Measurements from ENCODE around the gene HHIPL1. TPM values are rescaled to one million over a fixed set of nuclear protein-coding genes. Genes with fewer than 3 reads are reported as not detected.

Gene HHIPL1
- total RNA-seq, 1 experiment from 2014 or later, result 2.6 TPM

DNA sequence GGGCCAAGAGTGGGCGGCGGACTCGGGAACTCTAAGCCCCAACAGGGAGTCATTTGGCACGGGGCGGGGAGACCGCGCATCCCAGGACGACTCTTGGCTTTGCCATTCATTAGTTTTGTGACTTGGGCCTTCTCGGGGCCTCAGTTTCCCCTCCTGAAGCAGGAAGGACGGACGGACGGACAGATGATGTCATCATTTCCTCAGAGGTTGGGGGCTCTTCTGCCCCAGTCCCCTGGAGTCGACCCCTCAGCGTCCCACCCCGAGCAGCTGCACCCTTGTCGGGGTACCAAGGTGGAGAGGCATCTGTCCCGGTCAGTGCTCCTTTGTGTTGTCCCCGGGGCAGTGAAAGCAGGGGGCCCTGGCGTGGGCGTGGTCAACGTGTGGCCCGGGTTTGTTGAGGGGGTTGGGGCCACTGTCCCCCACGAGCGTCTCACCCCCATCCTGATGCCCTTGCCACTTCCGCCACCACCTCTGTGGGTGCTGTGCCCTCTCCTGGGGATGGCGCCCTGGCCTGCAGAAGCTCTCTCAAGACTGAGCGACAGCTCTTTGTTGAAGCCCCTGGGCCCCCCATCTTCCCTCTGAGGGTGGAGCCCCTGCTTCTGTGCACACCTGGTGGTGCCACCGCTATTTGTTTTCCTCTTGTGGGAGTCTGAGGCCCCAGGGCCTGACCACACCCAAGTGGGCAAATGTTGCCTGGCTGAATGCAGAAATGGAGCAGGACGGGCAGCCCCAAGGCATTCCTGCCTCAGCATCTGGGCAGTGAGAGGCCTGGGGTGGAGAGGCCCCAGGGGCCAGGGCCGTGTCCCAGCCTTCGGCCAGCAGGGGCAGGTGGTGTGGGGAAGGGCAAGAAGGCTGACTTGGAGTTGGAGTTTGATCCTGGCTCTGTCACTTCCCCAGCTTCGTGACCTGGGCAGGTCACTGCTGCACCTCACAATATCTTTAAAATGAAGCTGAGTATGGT lies 896 bp downstream of the HHIPL1 start:
- Histone ChIP-seq H3K27ac (ENCODE audit: insufficient read length, low read depth, low read length) (no peak overlapping the region), H2BK120ac (ENCODE audit: low read depth, low read length, poor library complexity, severe bottlenecking) (no peak overlapping the region), H2AFZ (ENCODE audit: low read length) (no peak overlapping the region), H3K18ac (ENCODE audit: insufficient read length, low read depth, low read length) (no peak overlapping the region), H3K23me2 (ENCODE audit: insufficient read length, low read depth, low read length, poor library complexity, severe bottlenecking) (peaks cover 4% of the 10 kb centered on the region), H3K9ac (ENCODE audit: extremely low read depth, insufficient read length, low read length) (no peak overlapping the region), H3K79me2 (ENCODE audit: insufficient read depth, low read length) (no peaks in the 10 kb centered on the region), H4K91ac (ENCODE audit: insufficient read length, low read depth, low read length) (no peak overlapping the region), H2BK5ac (ENCODE audit: insufficient read length, low read length) (no peak overlapping the region), H3K27me3 (ENCODE audit: insufficient read depth, low read length) (no peaks in the 10 kb centered on the region; the same call in 1 of the 2 replicates), H4K8ac (replicated peaks; ENCODE audit: insufficient read length, low read depth, low read length) (no peak overlapping the region), H3K23ac (ENCODE audit: insufficient read length, low read depth, low read length) (no peak overlapping the region), H3T11ph (ENCODE audit: low read length) (no peak overlapping the region), H2BK20ac (ENCODE audit: low read depth, low read length, poor library complexity, severe bottlenecking) (no peak overlapping the region), H2AK5ac (ENCODE audit: insufficient read length, low read length) (no peak overlapping the region), H4K5ac (ENCODE audit: insufficient read length, low read depth, low read length) (no peak overlapping the region), H4K20me1 (ENCODE audit: control insufficient read depth, insufficient read depth, insufficient read length) (no peaks in the 10 kb centered on the region), H2BK15ac (ENCODE audit: low read depth, low read length) (no peak overlapping the region), H3K14ac (ENCODE audit: insufficient read depth, low read length) (no peak overlapping the region), H3K56ac (ENCODE audit: insufficient read length, low read depth, low read length) (no peak overlapping the region), H3K9me3 (ENCODE audit: control insufficient read depth, low read depth, low read length) (no peaks in the 10 kb centered on the region), H3K4ac (ENCODE audit: low read depth, low read length) (no peak overlapping the region), H3K79me1 (ENCODE audit: insufficient read depth, low read depth, low read length, poor library complexity, severe bottlenecking) (no peaks in the 10 kb centered on the region), H3K4me1 (ENCODE audit: insufficient read depth, low read length) (no peaks in the 10 kb centered on the region), H2BK12ac (ENCODE audit: insufficient read length, low read depth, low read length) (no peak overlapping the region), H3K4me2 (ENCODE audit: insufficient read depth, insufficient read length, low read length) (no peak overlapping the region)
- TF ChIP-seq, protein P1, sequence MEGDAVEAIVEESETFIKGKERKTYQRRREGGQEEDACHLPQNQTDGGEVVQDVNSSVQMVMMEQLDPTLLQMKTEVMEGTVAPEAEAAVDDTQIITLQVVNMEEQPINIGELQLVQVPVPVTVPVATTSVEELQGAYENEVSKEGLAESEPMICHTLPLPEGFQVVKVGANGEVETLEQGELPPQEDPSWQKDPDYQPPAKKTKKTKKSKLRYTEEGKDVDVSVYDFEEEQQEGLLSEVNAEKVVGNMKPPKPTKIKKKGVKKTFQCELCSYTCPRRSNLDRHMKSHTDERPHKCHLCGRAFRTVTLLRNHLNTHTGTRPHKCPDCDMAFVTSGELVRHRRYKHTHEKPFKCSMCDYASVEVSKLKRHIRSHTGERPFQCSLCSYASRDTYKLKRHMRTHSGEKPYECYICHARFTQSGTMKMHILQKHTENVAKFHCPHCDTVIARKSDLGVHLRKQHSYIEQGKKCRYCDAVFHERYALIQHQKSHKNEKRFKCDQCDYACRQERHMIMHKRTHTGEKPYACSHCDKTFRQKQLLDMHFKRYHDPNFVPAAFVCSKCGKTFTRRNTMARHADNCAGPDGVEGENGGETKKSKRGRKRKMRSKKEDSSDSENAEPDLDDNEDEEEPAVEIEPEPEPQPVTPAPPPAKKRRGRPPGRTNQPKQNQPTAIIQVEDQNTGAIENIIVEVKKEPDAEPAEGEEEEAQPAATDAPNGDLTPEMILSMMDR (conservative IDR thresholded peaks at IDR 0.05), result no peak
- Mint-ChIP-seq H3K4me3 (peak overlapping the region; percentile 54 to 73), H3K9me3 (no peaks in the 10 kb centered on the region), H3K36me3 (ENCODE audit: insufficient read depth in 1 of 3, low read depth in 3 of 3) (no peaks in the 10 kb centered on the region), H3K27ac (no peak overlapping the region), H3K4me1 (peaks cover 6 to 13% of the 10 kb centered on the region in 2 experiments), H3K27me3 (ENCODE audit: low read depth) (peaks cover 34% of the 10 kb centered on the region)
- WGBS (ENCODE audit: extremely low coverage, insufficient read length, low lambda C conversion rate), result no CpG with 5 or more reads among the region's 32 CpGs
- DNase-seq, result no peak

Measured in H9 (cell line).